SK-N-SH (cell line): ENCODE measurements around the gene EFCAB12.

Experiments used
- EP300 ChIP-seq, 2 experiments: IDR thresholded peaks; 2 replicates each; pipeline versions ENCODE4 v1.4.0 to v1.6.1; 2012; ENCODE audit warnings: borderline replicate concordance in 1 of 2, low read depth in 1 of 2, low read length in 1 of 2
- FOXM1 ChIP-seq: IDR thresholded peaks from 2 replicates; pipeline ENCODE4 v1.4.0; 2012; ENCODE audit warnings: low read depth, mild to moderate bottlenecking
- GATA2 ChIP-seq: sonication (generic); formaldehyde crosslinking; IDR thresholded peaks from 2 replicates; pipeline ENCODE4 v1.5.0; 2020; ENCODE audit warnings: mild to moderate bottlenecking, missing genetic modification reagents
- JUND ChIP-seq: IDR thresholded peaks from 2 replicates; pipeline ENCODE4 v1.4.0; 2012
- POLR2AphosphoS5 ChIP-seq: IDR thresholded peaks from 2 replicates; pipeline ENCODE4 v1.6.1; 2012; ENCODE audit warnings: low read depth, low read length
- RAD21 ChIP-seq: IDR thresholded peaks from 2 replicates; pipeline ENCODE4 v1.6.1; 2012; ENCODE audit warnings: mild to moderate bottlenecking, low read length
- TF ChIP-seq, protein P1 (sequence below): IDR thresholded peaks from 2 replicates; pipeline ENCODE4 v1.4.0; 2012; ENCODE audit warnings: low read depth
- TF ChIP-seq, protein P2 (sequence below): fragments of 200-600 bp; sonication (generic); IDR thresholded peaks from 2 replicates; pipeline ENCODE4 v1.6.1; 2017; ENCODE audit warnings: antibody characterized with exemption, mild to moderate bottlenecking, moderate library complexity
- TF ChIP-seq, protein P3 (sequence below): IDR thresholded peaks from 2 replicates; pipeline ENCODE4 v1.4.0; 2012; ENCODE audit warnings: low read depth, borderline replicate concordance
- TF ChIP-seq, protein P4 (sequence below): fragments of 150-350 bp; IDR thresholded peaks from 2 replicates; pipeline ENCODE4 v1.6.1; 2017; ENCODE audit warnings: antibody characterized with exemption, low read length, low read depth, borderline replicate concordance

DNA sequence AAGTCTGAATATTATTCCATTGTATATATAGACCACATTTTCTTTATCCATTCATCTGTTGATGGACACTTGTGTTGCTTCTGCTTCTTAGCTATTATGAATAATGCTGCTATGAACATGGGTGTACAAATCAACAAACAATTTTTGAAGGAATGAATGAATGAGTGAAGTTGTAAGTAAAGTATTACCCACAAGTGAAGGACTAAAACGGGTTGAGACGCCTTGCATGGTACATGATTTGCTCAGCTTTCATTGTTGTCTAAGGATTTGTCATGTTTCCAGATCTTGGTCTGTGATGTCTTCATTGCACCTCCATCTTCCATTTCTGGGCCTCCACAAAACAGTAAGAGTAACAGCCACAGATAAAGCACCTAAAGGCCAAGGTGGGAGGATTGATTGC is 32.1 kb upstream of the EFCAB12 start:
- no peak for TF ChIP-seq RAD21
- TF ChIP-seq, protein P1, sequence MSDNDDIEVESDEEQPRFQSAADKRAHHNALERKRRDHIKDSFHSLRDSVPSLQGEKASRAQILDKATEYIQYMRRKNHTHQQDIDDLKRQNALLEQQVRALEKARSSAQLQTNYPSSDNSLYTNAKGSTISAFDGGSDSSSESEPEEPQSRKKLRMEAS, result no peak
- TF ChIP-seq EP300 (IDR thresholded peaks at IDR 0.05; ENCODE audit: borderline replicate concordance in 1 of 2, low read depth in 1 of 2, low read length in 1 of 2), result no peak
- no peak for TF ChIP-seq POLR2AphosphoS5
- TF ChIP-seq, protein P2, sequence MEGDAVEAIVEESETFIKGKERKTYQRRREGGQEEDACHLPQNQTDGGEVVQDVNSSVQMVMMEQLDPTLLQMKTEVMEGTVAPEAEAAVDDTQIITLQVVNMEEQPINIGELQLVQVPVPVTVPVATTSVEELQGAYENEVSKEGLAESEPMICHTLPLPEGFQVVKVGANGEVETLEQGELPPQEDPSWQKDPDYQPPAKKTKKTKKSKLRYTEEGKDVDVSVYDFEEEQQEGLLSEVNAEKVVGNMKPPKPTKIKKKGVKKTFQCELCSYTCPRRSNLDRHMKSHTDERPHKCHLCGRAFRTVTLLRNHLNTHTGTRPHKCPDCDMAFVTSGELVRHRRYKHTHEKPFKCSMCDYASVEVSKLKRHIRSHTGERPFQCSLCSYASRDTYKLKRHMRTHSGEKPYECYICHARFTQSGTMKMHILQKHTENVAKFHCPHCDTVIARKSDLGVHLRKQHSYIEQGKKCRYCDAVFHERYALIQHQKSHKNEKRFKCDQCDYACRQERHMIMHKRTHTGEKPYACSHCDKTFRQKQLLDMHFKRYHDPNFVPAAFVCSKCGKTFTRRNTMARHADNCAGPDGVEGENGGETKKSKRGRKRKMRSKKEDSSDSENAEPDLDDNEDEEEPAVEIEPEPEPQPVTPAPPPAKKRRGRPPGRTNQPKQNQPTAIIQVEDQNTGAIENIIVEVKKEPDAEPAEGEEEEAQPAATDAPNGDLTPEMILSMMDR, result no peak
- TF ChIP-seq GATA2 (CRISPR knock-in tag), result no peak
- TF ChIP-seq, protein P3, sequence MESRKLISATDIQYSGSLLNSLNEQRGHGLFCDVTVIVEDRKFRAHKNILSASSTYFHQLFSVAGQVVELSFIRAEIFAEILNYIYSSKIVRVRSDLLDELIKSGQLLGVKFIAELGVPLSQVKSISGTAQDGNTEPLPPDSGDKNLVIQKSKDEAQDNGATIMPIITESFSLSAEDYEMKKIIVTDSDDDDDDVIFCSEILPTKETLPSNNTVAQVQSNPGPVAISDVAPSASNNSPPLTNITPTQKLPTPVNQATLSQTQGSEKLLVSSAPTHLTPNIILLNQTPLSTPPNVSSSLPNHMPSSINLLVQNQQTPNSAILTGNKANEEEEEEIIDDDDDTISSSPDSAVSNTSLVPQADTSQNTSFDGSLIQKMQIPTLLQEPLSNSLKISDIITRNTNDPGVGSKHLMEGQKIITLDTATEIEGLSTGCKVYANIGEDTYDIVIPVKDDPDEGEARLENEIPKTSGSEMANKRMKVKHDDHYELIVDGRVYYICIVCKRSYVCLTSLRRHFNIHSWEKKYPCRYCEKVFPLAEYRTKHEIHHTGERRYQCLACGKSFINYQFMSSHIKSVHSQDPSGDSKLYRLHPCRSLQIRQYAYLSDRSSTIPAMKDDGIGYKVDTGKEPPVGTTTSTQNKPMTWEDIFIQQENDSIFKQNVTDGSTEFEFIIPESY, result no peak
- no peak for TF ChIP-seq FOXM1
- no peak for TF ChIP-seq JUND
- TF ChIP-seq, protein P4, sequence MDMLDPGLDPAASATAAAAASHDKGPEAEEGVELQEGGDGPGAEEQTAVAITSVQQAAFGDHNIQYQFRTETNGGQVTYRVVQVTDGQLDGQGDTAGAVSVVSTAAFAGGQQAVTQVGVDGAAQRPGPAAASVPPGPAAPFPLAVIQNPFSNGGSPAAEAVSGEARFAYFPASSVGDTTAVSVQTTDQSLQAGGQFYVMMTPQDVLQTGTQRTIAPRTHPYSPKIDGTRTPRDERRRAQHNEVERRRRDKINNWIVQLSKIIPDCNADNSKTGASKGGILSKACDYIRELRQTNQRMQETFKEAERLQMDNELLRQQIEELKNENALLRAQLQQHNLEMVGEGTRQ, result no peak
